T47D (cell line): ENCODE results near the gene SLC18B1.

ENCODE experiments used
- DNase-seq, 2 experiments: peaks; one replicate each; pipeline versions ENCODE4 v3.0.0 to v3.0.0-alpha.2; 2011 to 2012; ENCODE audit warnings: low read depth in 1 of 2, low spot score in 1 of 2
- JUND ChIP-seq: IDR thresholded peaks from 2 replicates; pipeline ENCODE4 v1.6.1; 2012; ENCODE audit warnings: low read depth
- in situ Hi-C: cut with HindIII; loops from 2 replicates; pipeline ENCODE4 v1.10.0; 2016; ENCODE audit warnings: low sequenced_read_pairs, low pct_unique_long_range_greater_than_20kb

Gene SLC18B1

DNA sequence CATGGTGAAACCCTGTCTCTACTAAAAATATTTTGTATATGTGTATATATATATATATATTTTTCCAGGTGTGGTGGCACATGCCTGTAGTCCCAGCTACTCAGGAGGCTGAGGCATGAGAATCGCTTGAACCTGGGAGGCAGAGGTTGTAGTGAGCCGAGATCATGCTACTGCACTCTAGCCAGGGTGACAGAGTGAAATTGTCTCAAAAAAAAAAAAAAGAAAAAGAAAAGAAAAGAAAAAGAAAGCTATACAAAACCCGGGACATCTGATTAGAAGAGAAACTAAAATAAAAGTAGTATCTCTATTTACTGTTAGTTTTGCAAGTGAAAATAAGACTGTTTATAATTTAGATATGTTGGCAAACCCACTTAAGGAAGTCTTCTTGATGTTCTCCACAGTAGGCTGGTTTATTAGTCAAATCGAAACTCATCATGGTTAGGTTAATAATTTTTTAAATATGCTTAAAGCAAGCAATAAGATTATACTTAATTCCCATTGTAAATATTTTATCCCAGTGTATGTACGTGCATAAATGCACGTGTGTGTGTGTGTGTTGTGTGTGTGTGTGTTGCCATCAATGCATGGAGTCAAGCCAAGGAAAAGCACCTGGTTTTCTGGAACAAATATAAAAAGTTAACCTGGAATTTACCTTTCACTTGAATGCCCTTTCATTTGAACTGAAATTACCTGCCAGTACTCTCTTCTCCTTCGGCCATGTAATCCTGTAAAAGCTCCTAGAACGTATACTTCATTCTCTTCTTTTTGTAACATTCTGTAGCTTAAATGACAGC, 47.8 kb downstream of the SLC18B1 start:
- in situ Hi-C loops, result no loop called here

DNA sequence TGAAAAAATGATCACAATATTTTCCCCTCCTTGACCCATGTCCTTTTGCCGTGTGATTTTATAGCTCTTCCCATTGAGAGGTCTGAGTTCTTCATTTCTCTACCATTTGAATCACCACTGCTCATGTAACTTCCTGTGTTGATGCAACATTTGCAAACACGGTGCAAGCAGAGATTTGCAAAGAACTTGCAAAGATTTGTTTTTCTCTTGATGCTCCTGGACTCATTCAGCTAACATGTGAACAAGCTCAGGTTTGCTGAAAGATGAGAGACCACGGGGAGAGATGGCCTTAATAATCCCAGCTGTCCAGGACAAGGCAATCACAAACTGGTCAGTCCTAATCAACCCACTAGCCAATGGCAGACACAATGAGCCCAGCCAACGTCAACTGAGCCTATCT, 49.3 kb downstream of the SLC18B1 start:
- in situ Hi-C loops, result no loop called here
- no peak for DNase-seq
- TF ChIP-seq JUND, result no peak

More for the DNA sequence above, 47.8 kb downstream of the SLC18B1 start:
- DNase-seq, result no peak
- no peak for TF ChIP-seq JUND

DNA sequence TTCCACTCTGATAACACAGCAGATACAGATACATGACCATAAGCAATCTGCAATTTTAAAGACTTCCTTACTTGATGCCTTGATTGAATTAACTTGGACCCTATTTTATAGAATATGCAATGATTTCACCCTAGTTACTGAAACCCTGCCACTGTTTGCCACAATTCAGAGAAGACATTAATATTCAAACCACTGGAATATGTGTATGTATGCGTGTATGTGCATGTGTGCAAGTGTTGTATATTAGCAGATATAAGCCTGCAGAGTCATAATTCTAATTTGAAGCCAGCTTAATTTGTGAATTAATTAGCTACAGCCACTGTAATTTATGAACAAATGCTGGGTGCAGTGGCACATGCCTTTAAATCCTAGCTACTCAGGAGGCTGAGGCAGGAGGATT, 50.0 kb downstream of the SLC18B1 start:
- in situ Hi-C loops, result no loop called here
- DNase-seq, result no peak
- TF ChIP-seq JUND, result no peak

DNA sequence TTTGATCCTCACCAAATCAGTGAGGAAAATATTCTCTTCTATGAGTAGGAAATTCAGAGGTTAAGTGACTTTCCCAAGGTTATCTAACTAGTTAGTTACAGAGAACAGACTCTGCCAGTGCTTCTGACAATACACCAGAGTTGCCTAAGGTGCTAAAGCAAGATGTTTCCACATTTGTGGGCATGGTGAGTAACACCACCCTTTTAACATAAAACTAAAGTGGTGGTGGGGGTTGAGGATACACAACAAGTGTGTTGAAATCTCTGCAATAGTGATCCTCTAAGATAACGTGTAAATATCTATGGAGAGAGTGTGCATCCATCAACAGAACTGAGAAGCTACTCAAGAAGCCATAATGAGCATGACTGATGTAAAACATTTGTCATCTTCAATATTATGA, 52.4 kb downstream of the SLC18B1 start:
- in situ Hi-C loops, result no loop called here
- no peak for TF ChIP-seq JUND
- DNase-seq, result no peak

DNA sequence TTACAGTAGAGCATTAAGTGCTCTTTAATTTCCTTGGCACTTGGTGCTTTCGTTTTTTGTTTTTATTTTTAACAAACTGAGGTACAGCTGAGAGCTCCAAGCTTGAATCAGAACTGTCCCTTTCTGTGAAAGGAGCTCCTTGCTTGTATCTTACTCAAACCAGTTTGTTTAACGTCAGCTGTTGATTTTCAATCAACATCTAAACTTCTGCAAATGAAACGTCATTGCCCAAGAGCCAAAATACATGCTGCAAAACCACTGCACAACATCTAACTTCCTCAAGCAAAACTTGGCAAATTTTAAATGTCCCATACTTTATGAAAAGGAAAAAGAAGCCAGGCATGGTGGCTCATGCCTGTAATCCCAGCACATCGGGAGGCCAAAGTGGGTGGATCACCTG, 55.9 kb downstream of the SLC18B1 start:
- in situ Hi-C loops, result no loop called here
- no peak for TF ChIP-seq JUND
- no peak for DNase-seq

DNA sequence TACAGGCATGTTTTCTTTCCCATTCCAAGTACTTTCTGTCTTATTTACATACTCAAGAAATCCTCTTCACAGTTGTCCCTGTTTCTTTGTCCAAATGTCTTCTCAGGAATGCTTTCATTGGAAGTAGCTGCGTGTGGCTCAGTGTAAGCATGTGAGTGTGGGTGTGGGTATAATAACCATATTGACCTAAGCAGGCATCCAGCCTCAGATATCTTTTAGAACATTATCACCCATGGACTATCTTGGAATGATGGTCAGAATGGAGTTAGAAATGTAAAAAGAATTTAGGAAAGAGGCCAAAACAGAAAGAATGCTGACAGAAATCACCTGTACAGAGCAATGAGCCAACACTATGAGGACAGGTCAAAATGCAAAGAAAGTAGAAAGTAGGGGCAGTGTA, 57.2 kb downstream of the SLC18B1 start:
- DNase-seq, result no peak
- in situ Hi-C loops, result no loop called here

DNA sequence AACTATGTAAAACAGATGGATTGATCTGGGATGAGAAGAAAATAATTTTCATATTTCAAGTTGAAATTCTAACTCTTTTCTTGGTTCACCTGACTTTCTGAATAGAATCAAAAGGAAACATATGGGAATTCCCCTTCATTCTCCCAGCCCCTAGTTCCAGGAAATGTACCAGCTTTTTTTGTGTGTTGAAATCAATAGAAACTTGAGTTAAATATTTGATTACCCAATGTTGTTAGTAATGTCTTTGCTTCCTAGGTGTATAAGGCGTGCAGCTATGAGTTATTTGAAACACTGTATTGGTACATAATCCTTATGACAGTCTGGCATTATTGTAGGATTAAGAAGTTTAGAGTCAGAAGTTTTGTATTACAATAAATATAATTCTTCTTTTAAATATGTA, 62.2 kb downstream of the SLC18B1 start:
- no peak for DNase-seq
- in situ Hi-C loops, result no loop called here
- no peak for TF ChIP-seq JUND

More for the DNA sequence above, 57.2 kb downstream of the SLC18B1 start:
- no peak for TF ChIP-seq JUND

DNA sequence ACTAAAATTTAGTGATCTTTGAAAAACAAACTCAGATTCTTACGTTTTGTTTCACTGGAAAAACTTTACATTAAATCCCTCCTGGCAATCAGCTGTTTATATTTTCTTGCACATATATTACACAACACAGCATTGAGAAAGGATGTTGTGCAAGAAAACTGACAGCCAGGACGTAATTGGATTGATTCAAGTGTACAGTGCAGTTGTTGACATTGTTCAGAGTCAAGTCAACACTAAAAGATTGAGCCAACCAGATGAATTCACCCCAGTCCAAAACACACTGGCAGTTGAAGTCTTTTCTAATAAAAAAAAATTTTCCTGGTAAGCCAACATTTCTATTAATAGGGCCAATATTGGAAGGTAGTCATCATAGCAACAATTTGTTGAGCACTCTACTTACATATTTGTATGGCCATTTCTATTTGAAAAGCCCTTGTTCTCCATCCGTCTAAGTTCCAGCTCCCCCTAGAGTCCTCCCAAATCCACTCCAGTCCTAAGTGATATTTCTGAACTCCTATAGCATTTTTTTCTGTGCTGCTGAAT, 63.7 kb downstream of the SLC18B1 start:
- in situ Hi-C loops, result no loop called here
- peak in 1 of 2 experiments; percentile 42 for DNase-seq
- no peak for TF ChIP-seq JUND

DNA sequence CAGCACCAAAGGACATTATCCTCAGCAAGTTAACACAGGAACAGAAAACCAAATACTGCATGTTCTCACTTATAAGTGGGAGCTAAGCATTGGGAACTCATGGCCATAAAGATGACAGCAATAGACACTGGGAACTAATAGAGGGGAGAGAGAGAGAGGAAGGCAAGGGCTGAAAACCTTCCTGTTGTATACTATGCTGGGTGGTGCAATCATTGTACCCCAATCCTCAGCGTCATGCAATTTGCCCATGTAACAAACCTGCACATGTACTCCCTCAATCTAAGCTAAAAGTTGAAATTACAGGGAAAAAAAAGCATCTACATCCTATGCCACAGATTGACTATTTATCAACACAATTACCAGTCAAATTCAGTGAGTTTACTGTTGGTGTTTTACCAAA, 64.6 kb downstream of the SLC18B1 start:
- DNase-seq, result no peak
- TF ChIP-seq JUND, result no peak
- in situ Hi-C loops, result no loop called here

DNA sequence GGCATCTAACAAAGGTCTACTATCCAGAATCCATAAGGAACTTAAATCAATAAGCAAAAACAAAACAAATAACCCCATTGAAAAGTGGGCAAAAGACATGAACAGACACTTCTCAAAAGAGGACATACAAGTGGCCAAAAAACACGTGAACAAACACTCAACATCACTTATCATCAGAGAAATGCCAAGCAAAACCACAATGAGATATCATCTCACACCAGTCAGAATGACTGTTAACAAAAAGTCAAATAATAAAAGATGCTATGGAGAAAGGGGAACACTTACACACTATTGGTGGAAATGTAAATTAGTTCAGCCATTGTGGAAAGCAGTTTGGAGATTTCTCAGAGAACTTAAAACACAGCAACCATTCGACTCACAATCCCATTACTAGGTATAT, 65.2 kb downstream of the SLC18B1 start:
- no peak for TF ChIP-seq JUND
- no peak for DNase-seq
- in situ Hi-C loops, result no loop called here

DNA sequence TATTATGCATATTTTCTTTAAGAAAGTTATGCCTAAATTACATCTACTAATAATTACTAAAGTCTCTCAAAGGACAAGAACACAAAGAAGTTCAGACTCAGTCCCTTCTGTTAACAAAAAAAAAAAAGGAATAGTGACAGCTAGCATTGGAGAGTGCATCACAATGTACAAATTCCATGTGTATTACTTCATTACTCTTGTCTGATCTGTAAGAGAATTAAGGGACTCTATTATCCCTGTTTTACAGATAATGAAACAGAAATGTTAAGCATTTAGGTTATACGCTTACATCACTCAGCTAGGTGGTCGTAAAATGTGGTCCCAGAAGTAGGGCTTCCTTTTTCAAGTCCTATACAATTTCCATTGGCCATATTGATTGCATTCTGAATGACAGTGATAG, 67.4 kb downstream of the SLC18B1 start:
- DNase-seq, result no peak
- in situ Hi-C loops, result no loop called here
- no peak for TF ChIP-seq JUND

DNA sequence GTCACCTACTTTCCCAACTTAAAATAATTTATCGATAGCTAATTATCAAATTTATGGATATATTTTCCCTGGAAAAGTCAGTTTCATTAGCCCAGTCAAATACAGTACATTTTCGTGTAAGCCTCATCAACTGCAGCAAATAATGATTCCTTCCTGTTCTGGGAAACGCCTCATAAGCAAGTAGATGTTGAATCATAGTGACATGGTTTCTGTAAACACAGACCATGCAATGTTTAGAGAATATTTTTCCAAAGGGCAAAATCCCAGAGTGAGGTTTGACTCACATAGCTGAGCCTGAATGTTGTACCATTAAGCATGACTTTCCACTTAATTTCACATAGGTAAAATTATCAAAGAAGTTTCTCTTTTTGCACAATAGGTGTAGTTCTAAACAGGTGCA, 67.9 kb downstream of the SLC18B1 start:
- no peak for DNase-seq
- in situ Hi-C loops, result no loop called here
- TF ChIP-seq JUND, result no peak

DNA sequence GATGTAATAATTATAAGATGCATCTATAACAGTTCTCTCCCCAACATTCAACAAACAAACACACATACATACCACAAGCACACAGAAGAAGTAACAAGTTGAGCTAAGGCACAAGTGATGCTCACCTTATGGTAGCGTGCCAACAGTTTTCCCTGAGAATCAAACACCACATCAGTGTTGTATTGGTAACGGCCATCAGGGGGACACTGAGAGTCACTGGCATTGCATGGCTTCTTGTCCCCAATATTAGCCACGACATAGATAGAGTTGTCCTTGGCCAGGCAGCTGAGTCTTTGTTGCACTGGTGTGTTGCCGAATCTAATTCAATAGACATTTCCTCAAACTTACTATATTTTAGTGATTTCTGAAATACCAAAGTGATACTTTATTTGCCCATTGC, 69.8 kb downstream of the SLC18B1 start:
- DNase-seq, result peak in 1 of 2 experiments; percentile 2
- in situ Hi-C loops, result no loop called here
- TF ChIP-seq JUND, result no peak

DNA sequence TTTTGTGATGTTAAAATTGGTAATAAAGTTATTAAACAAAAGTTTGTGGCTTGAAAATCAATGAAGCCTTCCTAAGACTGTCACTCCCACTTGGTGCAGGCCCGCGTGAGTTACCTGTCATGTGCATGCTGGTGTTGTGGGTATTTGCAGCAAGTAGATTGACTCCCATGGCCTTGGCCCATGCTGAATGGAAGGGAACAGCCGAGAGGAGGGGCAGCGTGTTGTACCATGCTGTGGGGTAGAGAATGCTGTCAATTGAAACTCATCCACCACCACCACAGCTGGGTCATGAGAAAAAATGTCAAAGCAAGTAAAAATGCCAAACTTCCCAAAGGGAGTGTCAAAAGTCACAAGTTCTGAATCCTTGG, 71.8 kb downstream of the SLC18B1 start:
- TF ChIP-seq JUND, result no peak
- no peak for DNase-seq

More for the DNA sequence above, 71.8 kb downstream of the SLC18B1 start:
- in situ Hi-C loops, result no loop called here
